ENCODE results near the gene ZCWPW1.
"Not testable (repeated sequence)": the region's sequence is repeated elsewhere in the genome, so short reads cannot be mapped to it uniquely, and the experiment has no call there.

ZCWPW1 gene

DNA sequence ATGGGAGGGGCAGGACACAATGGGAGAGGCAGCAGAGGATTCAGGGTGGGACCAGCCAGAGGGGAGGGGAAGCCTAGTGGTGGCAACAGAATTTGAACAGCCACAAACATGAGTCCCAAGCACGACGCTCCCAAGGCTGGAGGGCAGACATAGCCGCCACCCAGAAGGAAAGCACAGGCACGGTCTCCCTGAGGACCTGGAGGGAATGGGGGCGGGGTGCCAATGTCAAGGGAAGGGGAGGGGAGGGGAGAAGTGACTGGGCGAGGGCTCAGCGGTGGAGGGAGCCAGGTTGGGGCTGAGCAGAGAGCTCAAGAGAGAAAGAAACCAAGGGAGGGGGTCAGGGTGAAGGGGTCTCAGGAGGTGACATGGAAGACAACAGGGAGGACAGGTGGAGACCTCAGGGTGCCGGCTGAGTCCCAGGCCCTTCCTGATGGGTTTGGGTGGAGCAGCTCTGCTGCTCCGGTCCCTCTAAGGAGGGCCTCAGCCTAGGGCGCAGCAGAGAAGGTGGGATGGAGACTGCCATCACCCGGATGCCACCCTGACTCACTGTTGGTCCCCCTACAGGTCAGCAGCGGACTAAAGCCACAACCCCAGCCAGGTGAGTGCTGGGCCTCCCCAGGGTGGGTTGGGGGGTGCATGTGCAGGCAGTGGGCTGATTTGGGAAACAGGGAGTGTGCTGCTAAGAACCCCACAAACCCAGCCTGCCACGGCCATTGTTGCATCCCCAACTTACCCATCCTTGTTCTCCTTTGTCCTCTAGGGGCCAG is 31.0 kb downstream of the ZCWPW1 start:
- no peak for DNase-seq

DNA sequence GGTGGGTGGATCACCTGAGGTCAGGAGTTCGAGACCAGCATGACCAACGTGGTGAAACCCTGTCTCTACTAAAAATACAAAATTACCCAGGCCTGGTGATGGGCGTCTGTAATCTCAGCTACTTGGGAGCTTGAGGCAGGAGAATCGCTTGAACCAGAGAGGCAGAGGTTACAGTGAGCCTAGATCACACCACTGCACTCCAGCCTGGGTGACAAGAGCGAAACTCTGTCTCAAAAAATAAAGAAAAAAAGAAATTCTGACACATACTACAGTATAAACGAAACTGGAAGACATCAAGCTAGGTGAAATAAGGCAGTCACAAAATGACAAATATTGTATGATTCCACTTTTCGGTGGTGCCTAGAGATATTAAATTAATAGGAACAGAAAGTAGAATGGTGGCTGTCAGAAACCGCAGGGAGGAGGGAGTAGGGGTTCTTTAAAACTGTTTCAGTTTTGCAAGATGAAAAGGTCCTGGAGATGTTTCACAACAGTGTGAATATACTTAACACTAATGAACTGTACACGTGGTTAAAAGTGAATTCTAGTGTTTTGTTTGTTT is 32.0 kb downstream of the ZCWPW1 start:
- DNase-seq: no peak

DNA sequence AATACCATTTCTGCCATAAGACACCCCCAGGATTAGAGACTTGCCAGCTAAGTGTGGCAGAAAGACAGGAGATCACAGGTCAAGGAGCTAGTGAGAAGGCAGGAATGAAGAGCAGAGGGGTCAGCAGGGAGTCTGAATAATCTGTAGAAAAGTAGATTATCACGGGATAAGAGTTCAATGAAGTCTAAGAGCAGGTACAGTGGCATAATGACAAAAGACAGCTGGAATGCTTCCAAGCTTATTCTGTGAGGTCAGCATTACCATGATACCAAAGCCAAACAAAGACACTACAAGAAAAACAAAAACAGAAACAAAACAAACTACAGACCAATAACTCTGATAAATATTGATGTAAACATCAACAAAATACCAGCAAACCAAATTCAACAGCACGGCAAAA is 34.4 kb downstream of the ZCWPW1 start:
- DNase-seq: peak in 1 of 2 experiments; percentile 56

DNA sequence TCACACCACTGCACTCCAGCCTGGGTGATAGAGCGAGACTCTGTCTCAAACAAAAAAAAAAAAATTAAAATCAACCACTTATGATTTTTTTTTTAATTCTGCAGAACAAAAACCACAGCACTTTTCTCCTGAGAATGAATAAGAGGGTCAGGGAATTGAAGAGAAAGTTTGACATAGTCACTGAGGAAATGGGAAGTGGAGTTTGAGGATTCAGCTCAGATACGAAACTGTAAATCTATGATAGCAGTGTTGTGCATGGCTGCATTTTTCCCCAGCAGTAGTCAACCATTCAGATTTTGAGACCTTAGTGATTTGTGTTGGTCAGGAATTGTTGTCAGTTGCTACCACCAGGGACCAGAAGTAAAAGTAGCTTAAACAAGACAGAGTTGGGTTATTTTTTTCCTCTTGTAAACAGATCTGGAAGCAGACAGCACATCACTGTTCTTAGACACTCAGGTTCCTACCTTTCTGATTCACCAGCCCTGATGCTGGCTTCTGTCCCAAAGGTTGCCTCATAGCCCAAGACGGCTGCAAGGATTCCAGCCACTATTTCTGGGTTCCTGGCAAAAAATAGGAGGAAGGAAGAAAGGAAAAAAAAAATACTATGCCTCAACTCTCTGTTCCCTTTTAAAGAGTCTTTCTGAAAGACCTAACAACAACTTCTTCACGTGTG is 35.1 kb downstream of the ZCWPW1 start:
- no peak for DNase-seq

DNA sequence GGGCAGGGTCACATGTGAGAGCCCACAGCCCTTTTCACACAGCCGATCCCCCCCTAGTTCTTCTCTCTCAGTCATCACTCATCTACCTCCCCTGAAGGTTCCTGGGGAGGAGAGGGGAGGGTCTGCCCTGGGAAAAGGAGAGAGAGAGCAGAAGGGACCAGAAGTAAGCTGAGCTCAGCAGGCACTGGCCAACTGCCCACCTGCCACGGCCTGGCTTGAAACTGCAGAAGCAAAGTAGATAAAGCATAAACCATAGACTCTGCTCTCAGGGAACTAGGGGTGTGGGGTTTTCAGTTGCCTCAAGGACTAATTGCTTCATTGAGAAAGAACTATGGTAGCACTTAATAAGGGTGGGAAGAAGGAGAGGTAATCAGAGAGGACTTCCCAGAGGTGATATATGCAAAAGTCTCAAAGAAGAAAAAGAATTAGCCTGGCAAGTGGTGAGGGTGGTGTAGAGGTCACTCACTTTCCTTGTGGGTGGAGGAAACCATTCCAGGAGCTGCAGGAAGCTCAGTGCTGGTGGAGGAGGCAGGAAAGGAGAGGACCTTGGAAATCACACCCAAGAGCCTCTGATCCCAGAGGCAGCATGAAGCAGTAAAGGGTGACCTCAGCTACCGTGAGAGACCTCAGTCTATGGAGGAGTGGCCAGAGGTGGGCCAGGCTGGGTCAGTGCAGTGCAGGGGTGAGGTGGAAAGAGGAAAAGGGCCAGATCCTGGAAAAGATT is 38.1 kb downstream of the ZCWPW1 start:
- no peak for DNase-seq

DNA sequence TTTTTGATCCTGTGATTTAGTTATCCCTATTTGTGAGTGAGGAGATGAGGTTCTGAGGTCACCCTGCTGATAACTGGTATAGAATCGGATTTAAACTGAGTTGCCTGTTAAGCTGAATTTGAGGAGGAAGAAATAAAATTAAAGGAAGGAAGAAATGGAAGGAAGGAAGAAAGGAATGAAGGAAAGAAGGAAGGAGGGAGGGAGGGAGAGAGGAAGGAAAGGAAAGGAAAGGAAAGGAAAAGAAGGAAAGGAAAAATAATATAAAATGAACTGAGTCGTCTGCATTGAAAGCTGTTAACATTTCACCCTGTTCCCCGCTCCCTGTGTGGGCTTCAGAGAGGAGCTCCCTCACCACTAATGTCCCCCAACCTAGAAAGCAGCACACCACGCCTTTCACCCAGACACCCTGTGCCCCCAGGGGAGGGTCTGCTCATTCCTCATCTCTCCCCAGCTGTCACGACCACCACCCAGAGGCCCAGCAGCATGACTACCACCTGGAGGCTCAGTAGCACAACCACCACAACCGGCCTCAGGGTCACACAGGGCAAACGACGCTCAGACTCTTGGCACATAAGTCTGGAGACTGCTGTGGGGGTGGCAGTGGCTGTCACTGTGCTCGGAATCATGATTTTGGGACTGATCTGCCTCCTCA is 38.9 kb downstream of the ZCWPW1 start:
- no peak for DNase-seq

DNA sequence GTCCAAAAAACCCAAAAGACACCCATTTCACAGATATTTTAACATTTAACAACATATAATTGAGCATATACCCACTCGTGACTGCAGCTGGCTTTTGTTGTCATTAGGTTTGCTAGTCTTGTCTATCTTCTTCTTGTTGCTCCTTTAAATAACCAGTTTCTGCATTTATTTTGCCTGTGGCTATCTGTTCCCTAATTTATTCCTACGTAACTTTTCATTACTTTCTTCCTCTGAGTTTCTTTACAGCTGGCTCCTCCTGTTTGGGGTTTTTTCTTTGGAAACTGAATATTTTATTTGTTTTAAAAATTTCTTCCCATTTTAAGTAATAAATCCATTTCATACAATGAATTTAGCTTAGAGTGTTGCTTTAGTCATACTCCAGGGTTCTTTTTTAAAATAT is 40.8 kb downstream of the ZCWPW1 start:
- DNase-seq: no peak

DNA sequence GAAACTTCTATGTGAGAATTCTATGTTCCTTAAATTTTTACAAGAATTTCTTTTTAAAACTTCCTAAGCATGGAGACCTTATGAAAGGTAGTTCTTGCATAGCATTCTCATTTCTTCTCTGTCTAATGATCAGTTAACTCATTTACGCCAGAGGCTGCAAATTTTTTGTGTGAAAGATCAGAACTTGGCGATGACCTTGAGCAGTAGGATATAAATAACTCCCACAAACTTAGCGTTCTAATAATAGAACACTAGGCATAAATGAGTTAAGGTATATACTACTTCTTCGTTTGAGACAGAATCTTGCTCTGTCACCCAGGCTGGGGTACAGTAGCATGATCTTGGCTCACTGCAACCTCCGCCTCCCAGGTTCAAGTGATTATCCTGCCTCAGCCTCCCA is 41.6 kb downstream of the ZCWPW1 start:
- no peak for DNase-seq

DNA sequence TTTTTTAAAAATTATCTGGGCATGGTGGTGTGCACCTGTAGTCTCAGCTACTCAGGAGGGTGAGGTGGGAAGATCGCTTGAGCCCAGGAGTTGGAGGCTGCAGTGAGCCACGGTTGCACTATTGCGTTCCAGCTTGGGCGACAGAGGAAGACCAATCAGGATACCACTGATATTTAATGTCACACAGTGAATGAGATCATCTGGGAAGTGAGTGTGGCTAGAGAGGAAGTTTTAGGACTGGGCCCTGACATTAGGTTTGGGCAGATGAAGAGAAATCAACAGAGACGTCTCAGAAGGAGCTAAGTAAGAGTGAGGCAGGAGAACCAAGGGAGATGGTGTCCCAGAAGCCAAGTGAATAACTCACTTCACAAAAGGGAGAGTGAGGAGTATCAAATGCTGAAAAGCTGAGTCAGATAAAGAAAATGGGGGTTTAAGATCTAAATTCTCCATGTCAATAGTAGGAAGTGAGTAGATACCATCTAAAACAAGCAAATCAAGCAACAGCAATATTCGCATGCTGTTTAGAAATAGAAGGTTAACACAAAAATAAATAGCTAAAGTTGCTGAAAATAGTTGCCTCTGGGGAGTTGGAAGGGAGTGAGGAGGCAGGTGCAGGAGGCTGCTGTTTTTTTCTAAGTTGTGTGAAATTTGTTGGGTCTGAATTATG is 43.7 kb downstream of the ZCWPW1 start:
- DNase-seq: no peak

DNA sequence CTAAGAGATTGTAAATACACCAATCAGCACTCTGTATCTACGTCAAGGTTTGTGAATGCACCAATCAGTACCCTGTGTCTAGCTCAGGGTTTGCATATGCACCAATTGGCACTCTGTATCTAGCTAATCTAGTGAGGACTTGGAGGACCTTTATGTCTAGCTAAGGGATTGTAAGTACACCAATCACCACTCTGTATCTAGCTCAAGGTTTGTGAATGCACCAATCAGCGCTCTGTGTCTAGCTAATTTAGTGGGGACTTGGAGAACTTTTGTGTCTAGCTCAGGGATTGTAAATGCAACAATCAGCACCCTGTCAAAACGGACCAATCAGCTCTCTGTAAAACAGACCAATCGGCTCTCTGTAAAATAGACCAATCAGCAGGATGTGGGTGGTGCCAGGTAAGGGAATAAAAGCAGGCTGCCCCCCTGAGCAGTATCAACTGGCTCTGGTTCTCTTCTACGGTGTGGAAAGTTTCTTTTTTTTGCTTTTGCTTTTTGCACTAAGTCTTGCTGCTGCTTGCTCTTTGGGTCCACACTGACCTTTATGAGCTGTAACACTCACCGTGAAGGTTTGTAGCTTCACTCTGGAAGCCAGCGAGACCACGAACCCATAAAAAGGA is 46.2 kb downstream of the ZCWPW1 start:
- DNase-seq: peak in 1 of 2 experiments; percentile 9

DNA sequence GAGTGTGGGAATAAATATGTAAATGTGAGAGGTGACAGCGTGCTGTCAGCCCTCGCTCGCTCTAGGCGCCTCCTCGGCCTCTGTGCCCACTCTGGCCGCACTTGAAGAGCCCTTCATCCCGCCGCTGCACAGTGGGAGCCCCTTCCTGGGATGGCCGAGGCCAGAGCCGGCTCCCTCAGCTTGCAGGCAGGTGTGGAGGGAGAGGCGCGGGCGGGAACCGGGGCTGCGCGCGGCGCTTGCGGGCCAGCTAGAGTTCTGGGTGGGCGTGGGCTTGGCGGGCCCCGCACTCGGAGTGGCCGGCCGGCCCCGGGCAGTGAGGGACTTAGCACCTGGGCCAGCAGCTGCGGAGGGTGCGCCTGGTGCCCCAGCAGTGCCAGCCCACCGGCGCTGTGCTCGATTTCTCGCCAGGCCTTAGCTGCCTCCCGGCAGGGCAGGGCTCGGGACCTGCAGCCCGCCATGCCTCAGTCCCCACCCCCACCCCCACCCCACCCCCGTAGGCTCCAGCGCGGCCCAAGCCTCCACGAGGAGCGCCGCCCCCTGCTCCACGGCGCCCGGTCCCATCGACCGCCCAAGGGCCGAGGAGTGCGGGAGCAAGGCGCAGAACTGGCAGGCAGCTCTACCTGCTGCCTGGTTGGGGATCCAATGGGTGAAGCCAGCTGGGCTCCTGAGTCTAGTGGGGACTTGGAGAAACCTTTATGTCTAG is 46.8 kb downstream of the ZCWPW1 start:
- DNase-seq: not testable (repeated sequence)

DNA sequence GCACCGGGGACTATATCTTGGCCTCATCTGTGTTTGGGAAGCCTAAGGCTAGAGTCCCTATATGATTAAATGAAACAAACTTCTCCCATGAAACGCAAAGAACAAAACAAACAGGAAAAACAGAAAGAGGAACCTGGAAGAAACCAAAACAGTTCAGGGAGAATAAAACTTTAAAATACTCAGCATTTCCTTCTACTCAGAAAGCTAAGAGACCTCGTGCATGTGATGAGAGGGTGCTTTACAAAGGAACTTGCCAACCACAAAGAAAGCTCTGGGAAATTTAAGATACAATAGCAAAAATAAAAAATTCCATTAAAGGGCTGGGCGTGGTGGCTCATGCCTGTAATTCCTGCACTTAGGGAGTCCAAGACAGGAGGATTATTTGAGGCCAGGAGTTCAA is 48.3 kb downstream of the ZCWPW1 start:
- DNase-seq: no peak

DNA sequence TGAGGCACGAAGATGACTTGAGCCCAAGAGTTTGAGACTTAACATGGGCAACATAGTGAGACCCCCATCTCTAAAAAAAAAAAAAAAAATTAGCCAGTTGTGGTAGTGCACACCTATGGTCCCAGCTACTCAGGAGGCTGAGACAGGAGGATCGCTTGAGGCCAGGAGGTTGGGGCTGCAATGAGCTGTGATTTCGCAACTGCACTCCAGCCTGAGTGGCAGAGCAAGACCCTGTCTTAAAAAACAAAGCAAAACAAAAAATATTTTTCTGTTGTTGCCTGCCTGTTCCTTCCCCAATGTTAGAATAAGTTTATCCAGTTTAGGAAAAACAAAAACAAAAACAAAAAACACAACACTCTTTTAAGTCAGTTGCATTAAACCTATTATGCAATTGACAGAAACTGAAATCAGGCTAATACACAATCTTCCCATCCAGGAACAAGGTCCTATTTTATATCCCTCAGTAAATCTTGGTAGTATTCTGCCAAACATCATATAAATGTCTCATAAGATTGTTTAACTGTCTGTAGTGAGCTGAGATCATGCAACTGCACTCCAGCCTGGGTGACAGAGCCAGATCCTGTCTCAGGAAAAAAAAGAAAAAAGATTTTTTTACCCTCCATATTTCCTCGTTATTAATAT is 50.3 kb downstream of the ZCWPW1 start:
- DNase-seq: no peak

DNA sequence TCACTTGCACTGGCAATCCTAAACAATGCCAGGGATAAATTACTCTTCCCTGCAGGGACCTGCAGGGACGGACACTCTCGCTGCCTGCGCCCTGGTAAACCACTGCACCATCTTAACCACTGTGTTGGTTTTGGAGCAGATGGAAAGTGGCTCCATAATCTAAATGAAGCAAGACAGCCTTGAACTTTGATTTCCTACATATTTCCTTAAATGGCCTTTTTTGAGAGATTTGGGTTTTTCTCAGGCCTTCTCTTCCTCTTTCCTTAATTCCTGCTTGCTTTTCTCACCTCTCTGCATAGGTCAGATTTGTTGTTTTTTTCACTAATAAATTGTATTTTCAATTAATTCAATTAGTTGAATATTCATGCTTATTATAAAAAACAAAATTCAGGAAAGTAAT is 52.4 kb downstream of the ZCWPW1 start:
- no peak for DNase-seq

DNA sequence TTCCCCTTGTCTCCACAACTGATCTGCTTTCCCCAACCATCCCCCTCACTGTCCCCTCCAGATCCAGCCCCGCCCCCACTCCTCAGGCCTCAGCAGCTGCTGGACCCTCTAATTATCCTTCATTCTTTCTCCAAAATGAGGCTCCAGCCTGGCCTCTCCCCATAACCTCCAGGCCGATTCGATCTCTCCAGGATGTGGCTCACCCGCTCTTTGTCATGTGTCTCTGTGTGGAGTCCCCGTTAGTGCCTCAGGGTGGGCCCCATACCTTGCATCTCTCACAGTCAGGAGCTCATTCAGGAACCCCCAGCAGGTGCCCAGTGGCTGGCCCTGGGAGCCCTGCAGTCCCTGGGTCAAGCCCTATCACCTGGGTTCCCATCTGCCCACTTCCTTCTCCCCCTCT is 53.9 kb downstream of the ZCWPW1 start:
- DNase-seq: no peak

DNA sequence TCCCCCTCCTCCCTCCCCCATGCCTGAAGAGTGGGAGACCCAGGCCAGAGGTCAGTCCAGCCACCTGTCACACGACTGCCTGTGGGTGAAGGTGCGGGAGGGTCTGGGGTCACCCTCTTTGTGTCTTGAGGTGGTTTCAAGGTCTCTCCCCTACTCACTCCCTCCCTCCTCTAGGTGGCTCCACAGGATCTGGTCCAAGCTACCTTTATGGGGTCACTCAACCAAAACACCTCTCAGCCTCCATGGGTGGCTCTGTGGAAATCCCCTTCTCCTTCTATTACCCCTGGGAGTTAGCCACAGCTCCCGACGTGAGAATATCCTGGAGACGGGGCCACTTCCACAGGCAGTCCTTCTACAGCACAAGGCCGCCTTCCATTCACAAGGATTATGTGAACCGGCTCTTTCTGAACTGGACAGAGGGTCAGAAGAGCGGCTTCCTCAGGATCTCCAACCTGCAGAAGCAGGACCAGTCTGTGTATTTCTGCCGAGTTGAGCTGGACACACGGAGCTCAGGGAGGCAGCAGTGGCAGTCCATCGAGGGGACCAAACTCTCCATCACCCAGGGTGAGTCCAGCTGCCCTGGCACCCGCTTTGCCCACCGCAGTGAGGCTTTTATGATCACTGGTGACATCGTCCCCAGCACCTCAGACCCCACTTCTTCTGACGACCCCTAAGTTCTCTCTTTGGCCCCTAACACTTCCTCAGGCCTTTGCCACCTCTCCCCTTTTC is 54.5 kb downstream of the ZCWPW1 start:
- DNase-seq: not testable (repeated sequence)

DNA sequence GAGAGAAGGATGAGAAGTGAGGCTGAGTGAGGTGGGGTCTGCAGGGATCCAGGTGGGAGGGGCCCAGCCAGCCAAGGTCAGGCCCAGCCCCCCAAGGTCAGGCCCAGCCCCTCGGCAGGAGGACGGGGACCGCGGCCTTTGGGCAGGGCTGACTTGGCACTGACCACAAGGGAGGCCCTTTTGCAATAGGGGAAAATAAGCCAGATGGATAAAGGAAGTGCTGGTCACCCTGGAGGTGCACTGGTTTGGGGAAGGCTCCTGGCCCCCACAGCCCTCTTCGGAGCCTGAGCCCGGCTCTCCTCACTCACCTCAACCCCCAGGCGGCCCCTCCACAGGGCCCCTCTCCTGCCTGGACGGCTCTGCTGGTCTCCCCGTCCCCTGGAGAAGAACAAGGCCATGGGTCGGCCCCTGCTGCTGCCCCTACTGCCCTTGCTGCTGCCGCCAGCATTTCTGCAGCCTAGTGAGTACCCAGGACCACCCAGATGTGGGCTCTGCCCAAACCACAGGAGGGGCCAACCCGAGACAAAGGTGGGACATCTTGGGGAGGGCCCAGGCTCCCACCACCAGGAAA is 55.2 kb downstream of the ZCWPW1 start, which contains the start of gene PILRA:
Gene PILRA (plus strand): TSS at position 227 of the 571 bp plus-strand sequence. CDS start 170 bp downstream, at position 397.
- DNase-seq: no peak

DNA sequence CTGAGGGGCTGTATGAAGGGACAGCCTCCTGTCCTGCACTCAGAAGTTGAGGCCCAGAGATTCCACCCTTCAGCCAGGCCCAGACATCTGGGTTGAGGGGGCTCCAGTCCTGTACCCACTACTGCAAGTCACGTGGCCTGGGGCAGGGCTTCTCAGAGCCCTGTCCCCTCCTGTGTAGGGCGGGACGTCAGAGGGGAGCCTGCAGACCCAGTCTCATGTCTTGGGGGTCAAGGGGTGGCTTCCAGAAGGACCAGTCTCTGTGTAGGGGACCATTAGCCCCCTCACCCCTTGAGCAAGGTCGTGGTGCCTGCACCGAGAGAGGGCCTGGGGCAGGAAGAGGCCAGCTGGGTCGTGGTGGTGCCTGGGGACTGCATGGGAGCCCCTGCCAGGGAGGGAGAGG is 55.8 kb downstream of the ZCWPW1 start:
- no peak for DNase-seq

DNA sequence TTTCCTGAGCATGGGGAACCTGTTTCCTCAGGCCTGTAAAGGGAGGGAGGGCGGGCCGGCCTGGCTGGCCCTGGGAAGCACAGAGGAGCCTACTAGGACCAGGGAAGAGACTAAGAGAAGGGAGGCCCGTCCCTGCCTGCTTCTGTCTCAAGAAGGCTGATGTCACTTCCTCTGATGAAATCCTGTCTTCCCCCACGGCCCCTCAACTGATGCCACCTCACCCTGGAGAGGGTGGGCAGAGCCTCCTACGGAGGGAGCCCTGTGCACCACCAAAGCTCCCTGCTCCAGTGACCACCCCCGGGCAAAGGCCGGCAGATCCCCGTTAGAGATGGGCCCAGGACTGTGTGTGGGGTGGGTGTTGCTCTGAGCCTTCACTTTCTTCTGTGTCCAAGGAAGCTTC is 56.2 kb downstream of the ZCWPW1 start:
- DNase-seq: no peak
